Measurements from ENCODE around the gene ZKSCAN2.

DNA sequence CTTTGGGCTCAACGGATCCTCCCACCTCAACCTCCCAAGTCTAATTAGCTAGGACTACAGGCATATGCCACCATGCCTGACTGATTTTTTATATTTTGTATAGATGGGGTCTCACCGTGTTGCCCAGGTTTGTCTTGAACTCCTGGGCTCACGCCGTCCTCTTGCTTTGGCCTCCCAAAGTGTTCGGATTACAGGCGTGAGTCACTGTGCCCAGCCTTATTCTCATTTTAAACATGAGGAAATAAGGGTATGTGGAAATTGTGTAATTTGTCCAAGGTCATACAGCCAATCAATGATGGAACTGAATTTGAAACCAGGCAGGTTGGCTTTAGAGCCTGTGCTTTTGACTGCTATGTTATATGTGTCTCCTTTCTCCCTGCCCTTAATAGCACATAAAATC is 68.3 kb downstream of the ZKSCAN2 start:
- TF ChIP-seq BCL11A (IDR thresholded peaks at IDR 0.05; ENCODE audit: low read depth in 2 of 2, low read length in 2 of 2) (no peak), BACH1 (IDR thresholded peaks at IDR 0.05; ENCODE audit: low read length) (no peak), CEBPB (IDR thresholded peaks at IDR 0.05; ENCODE audit: low read depth, low read length) (no peak), NRF1 (IDR thresholded peaks at IDR 0.05; ENCODE audit: low read depth, low read length) (no peak), YY1 (IDR thresholded peaks at IDR 0.05; ENCODE audit: low read depth, low read length) (no peak), SRF (IDR thresholded peaks at IDR 0.05; ENCODE audit: low read depth, low read length) (no peak), EP300 (IDR thresholded peaks at IDR 0.05; ENCODE audit: borderline replicate concordance in 1 of 2, low read depth in 2 of 2, low read length in 2 of 2) (no peak), JUND (IDR thresholded peaks at IDR 0.05; ENCODE audit: low read length) (no peak), CBX8 (IDR thresholded peaks at IDR 0.05; ENCODE audit: borderline replicate concordance, low read depth, low read length) (no peak), POLR2AphosphoS5 (IDR thresholded peaks at IDR 0.05; ENCODE audit: low read depth, low read length) (no peak), POLR2A (IDR thresholded peaks at IDR 0.05; ENCODE audit: control extremely low read depth in 1 of 2, low read depth in 2 of 2, low read length in 2 of 2) (no peak), PHF8 (conservative IDR thresholded peaks at IDR 0.05; ENCODE audit: low read depth, low read length) (no peak)
- TF ChIP-seq, protein P1, sequence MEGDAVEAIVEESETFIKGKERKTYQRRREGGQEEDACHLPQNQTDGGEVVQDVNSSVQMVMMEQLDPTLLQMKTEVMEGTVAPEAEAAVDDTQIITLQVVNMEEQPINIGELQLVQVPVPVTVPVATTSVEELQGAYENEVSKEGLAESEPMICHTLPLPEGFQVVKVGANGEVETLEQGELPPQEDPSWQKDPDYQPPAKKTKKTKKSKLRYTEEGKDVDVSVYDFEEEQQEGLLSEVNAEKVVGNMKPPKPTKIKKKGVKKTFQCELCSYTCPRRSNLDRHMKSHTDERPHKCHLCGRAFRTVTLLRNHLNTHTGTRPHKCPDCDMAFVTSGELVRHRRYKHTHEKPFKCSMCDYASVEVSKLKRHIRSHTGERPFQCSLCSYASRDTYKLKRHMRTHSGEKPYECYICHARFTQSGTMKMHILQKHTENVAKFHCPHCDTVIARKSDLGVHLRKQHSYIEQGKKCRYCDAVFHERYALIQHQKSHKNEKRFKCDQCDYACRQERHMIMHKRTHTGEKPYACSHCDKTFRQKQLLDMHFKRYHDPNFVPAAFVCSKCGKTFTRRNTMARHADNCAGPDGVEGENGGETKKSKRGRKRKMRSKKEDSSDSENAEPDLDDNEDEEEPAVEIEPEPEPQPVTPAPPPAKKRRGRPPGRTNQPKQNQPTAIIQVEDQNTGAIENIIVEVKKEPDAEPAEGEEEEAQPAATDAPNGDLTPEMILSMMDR (IDR thresholded peaks at IDR 0.05; ENCODE audit: control extremely low read depth in 1 of 3, insufficient read depth in 1 of 3, low read depth in 1 of 3, low read length in 3 of 3) = no peak
- TF ChIP-seq, protein P2, sequence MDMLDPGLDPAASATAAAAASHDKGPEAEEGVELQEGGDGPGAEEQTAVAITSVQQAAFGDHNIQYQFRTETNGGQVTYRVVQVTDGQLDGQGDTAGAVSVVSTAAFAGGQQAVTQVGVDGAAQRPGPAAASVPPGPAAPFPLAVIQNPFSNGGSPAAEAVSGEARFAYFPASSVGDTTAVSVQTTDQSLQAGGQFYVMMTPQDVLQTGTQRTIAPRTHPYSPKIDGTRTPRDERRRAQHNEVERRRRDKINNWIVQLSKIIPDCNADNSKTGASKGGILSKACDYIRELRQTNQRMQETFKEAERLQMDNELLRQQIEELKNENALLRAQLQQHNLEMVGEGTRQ (IDR thresholded peaks at IDR 0.05; ENCODE audit: low read length) = no peak

All from H1 (cell line).